WERI-Rb-1 (cell line): ENCODE results near the gene HSPBP1.

Experiments
- DNase-seq: peaks from one replicate; pipeline ENCODE4 v3.0.0-alpha.2; 2020
- H3K27ac ChIP-seq: fragments of 250-450 bp; sonication (Bioruptor Pico); 2 replicates; pipeline ENCODE4 v1.5.1; 2020; ENCODE audit warnings: mild to moderate bottlenecking, moderate library complexity
- H3K27me3 ChIP-seq: fragments of 250-450 bp; sonication (Bioruptor Pico); 2 replicates; pipeline ENCODE4 v1.5.1; 2021; ENCODE audit warnings: mild to moderate bottlenecking, low read depth, moderate library complexity; ENCODE audit not compliant: insufficient read depth, severe bottlenecking
- H3K36me3 ChIP-seq: fragments of 250-450 bp; sonication (Bioruptor Pico); 2 replicates; pipeline ENCODE4 v1.5.1; 2020; ENCODE audit warnings: mild to moderate bottlenecking, moderate library complexity
- H3K4me3 ChIP-seq: 2 replicates; pipeline ENCODE4 v1.5.1; 2011; ENCODE audit warnings: low read depth, mild to moderate bottlenecking, control low read depth, low read length
- H3K9me3 ChIP-seq: fragments of 250-450 bp; sonication (Bioruptor Pico); 2 replicates; pipeline ENCODE4 v1.5.1; 2021; ENCODE audit warnings: mild to moderate bottlenecking, moderate library complexity; ENCODE audit not compliant: severe bottlenecking
- TF ChIP-seq, protein P1 (sequence below): IDR thresholded peaks from 2 replicates; pipeline ENCODE4 v1.5.1; 2011; ENCODE audit warnings: low read depth, mild to moderate bottlenecking, control low read depth, inconsistent platforms, low read length

Gene HSPBP1

DNA sequence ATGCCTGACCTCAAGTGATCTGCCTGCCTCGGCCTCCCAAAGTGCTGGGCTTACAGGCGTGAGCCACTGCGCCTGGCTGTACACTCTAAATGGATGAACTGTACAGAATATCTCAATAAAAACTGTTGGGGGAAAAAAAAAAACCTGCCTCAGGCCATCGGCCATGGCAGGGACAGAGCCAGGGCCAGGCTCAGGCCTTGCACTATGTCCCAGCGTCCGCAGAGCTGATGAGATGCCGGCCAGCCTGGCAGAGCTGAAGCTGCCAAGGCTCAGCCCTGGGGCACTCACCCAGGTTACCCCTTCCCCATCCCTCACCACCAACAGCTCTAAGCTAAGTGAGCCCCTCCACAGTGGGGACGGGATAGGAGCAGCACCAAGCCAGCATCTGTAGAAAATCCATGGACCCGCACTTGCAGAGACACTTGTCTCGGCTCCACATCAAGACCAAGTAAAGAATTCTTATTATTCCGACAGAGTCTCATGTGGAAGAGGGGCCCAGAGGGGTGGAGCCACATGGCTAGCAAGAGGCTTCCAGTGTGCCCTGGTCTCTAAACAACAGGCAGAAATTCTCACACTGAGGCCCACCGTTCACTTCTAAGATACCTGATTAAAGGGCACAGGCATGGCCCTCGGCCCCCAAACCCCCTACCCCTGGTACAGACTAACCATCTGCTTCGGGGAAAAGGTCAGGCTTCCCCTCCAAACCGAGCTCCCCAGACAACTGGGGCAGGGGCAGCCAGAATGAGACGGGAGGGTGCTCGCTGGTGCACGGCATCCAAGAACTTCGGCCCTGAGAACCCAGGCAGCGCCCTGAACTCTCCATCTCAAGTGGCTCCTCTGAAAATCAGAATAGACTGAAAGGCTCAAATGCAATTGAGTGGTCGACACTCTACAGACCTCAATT, 26.9 kb downstream of the HSPBP1 start:
- Histone ChIP-seq H3K36me3 (peaks cover 58% of the 10 kb centered on the region), H3K27ac (no peak overlapping the region), H3K4me3 (no peak overlapping the region), H3K9me3 (no peaks in the 10 kb centered on the region), H3K27me3 (no peaks in the 10 kb centered on the region)
- DNase-seq: no peak
- TF ChIP-seq, protein P1, sequence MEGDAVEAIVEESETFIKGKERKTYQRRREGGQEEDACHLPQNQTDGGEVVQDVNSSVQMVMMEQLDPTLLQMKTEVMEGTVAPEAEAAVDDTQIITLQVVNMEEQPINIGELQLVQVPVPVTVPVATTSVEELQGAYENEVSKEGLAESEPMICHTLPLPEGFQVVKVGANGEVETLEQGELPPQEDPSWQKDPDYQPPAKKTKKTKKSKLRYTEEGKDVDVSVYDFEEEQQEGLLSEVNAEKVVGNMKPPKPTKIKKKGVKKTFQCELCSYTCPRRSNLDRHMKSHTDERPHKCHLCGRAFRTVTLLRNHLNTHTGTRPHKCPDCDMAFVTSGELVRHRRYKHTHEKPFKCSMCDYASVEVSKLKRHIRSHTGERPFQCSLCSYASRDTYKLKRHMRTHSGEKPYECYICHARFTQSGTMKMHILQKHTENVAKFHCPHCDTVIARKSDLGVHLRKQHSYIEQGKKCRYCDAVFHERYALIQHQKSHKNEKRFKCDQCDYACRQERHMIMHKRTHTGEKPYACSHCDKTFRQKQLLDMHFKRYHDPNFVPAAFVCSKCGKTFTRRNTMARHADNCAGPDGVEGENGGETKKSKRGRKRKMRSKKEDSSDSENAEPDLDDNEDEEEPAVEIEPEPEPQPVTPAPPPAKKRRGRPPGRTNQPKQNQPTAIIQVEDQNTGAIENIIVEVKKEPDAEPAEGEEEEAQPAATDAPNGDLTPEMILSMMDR: no peak

DNA sequence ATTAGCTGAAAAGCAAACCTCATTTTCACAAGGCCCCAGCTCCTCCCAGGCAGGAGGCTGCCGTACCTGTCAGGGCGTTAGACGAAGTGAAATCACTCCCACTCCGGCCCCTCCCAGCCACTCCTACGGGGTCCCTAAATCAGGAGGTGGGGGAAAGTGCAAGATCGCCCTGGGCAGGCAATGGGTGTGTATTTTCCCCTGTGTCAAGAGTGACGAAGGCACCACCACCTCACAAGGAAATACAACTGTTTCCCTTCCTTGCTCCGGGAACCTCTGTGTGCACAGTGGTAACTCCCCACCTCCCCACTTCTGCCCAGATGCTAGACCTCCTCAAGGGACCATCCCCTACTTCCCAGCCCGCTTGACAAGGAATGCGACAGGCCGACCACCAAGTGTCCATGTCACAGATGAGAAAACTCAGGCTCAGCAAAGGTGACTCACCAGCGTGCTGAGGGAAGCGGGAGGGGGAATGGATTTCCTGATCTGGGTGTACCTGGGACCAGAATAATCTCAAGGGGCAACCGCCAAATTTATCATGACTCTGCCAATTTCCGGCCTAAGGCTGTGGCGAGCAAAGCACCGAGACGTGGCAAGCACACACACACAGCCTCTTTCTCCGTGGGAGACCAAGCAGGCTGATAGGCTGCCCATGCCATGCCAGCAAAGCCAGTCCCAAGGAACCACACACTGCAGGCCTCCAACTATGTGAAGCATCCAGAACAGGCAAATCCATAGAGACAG, 28.4 kb downstream of the HSPBP1 start:
- Histone ChIP-seq H3K27me3 (no peaks in the 10 kb centered on the region), H3K9me3 (no peaks in the 10 kb centered on the region), H3K36me3 (peaks cover 53% of the 10 kb centered on the region), H3K27ac (no peak overlapping the region), H3K4me3 (no peak overlapping the region)
- DNase-seq: no peak
- TF ChIP-seq, protein P1: no peak

GRCh38 chr19:55250262-55251036, 29.5 kb downstream of the HSPBP1 start:
- peaks cover 50% of the 10 kb centered on the region for H3K36me3 ChIP-seq

DNA sequence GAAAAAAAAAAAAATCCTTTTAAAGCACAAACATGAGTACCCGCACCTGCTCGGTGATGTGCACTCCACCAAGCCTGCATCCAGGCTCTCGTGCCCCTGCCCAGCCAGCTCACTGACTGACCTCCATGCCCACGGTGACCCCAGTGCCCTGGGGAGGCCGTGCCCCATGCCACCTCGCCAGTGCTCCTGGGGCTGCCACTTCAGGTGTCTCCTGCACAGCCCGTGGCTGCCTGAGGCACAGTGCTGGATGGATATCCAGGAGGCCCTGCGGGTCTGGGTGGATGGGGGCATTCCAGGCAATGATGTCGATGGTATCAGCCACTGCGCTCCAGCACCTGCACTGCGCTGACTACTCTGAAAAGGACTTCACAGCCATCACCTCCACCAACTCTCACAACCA, 30.1 kb downstream of the HSPBP1 start:
- Histone ChIP-seq H3K27ac (no peak overlapping the region), H3K36me3 (peaks cover 50% of the 10 kb centered on the region), H3K9me3 (no peaks in the 10 kb centered on the region), H3K4me3 (no peak overlapping the region), H3K27me3 (no peaks in the 10 kb centered on the region)
- DNase-seq: no peak
- TF ChIP-seq, protein P1: no peak

More at GRCh38 chr19:55250262-55251036, 29.5 kb downstream of the HSPBP1 start:
- DNase-seq: no peak
- TF ChIP-seq, protein P1: no peak
- Histone ChIP-seq H3K27ac (no peak overlapping the region), H3K27me3 (no peaks in the 10 kb centered on the region), H3K4me3 (no peak overlapping the region), H3K9me3 (no peaks in the 10 kb centered on the region)

DNA sequence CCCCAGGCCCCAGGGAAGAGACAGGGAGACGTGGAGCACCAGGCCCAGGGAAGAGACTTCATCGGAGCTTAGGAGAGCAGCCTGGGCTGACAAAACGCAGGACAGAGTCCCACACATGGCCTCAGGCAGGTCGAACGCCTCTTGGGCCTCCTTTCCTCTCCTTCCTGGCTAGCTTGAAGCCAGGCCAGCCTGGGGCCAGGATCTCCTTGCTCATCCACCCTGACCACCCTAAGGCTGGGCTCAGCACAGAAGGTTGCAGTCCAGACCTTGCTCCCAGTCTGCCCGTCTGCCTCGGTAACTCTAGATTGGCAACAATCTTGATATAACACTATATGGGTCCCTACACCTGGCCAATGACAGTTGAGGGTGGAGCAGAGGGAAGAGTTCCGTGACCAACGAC, 31.2 kb downstream of the HSPBP1 start:
- no peak overlapping the region for H3K27ac ChIP-seq
- H3K36me3 ChIP-seq: peaks cover 50% of the 10 kb centered on the region

More for the DNA sequence above, 31.2 kb downstream of the HSPBP1 start:
- Histone ChIP-seq H3K9me3 (no peaks in the 10 kb centered on the region), H3K4me3 (no peak overlapping the region), H3K27me3 (no peaks in the 10 kb centered on the region)
- DNase-seq: no peak
- TF ChIP-seq, protein P1: no peak
